ENCODE results near the gene OPTC. TPM values are rescaled to one million over a fixed set of nuclear protein-coding genes. Genes with fewer than 3 reads are reported as not detected.

The OPTC gene
- total RNA-seq, 2 experiments from 2014 or later = not detected

DNA sequence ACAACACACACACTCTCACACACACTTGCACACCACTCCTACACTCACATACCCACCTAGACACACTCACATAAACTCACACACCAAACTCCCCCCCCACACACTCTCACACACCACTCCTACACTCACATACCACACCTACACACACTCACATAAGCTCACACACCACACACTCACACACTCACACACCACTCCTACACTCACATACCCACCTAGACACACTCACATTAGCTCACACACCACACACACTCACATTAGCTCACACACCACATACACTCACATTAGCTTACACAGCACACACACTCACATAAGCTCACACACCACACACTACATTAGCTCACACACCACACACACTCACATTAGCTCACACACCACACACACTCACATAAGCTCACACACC, 33.1 kb downstream of the OPTC start:
- H3K9me3 Mint-ChIP-seq (ENCODE audit: low read depth) = no peaks in the 10 kb centered on the region
- intact Hi-C loops (cut with DNase I, micrococcal nuclease) = no loop called here
- peaks cover 2% of the 10 kb centered on the region for H3K4me1 Mint-ChIP-seq
- H3K27me3 Mint-ChIP-seq = no peaks in the 10 kb centered on the region
- no peak for ATAC-seq
- DNase-seq = no peak
- ChIA-PET CTCF (interaction anchor here (0.7 kb wide), 1 partner anchor 1280 kb away, joined by 4 read pairs; no protein-coding TSS in a partner anchor), POLR2A (no interaction called here)
- H3K27ac Mint-ChIP-seq = no peak overlapping the region
- H3K36me3 Mint-ChIP-seq (ENCODE audit: low read depth) = no peaks in the 10 kb centered on the region
- H3K4me3 Mint-ChIP-seq = no peak overlapping the region

DNA sequence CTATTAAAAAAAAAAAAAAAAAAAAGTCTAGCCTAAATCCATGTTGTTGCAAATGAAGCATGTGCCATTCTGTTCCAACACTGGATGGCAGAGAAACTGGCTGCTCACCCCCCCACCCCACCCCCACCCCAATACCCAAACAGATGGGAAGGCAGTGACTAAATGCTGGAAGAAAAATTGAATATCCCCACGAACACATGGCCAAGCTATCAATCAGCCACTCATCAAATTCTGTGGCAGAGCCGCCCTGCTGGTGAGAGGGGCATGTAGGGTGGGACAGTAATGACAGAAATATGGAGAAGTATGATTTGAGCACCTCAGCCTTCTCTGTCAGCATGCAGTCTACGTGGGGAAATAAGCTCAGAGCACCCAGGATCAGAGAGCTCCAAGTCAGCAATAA, 34.1 kb downstream of the OPTC start:
- no peaks in the 10 kb centered on the region for H3K9me3 Mint-ChIP-seq (ENCODE audit: low read depth)

DNA sequence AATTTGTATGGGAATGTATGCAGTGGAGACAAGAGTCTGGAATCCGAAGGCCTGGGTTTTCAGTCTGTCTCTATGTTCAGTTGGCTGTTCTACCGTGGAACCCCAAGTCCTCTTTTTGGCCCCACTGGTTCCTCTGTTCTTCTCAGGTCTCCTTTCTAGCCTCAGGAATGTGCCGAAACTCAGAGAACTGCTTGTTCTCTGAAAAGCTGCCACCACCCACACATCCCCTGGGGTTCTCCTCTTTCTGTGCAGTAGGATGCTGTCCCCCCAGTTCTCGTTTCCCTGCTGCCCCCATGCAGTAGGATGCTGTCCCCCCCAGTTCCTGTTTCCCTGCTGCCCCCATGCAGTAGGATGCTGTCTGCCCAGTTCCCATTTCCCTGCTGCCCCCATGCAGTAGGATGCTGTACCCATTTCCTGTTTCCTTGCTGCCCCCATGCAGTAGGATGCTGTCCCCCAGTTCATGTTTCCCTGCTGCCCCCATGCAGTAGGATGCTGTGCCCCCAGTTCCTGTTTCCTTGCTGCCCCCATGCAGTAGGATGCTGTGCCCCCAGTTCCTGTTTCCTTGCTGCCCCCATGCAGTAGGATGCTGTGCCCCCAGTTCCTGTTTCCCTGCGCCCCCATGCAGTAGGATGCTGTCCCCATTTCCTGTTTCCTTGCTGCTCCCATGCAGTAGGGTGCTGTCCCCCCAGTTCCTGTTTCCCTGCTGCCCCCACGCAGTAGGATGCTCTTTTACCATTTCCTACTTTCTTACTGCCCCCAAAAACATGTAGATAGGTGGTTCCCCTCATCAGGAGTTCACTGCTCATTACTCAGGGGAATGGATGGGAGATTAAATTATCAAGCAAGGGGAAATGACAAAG, 35.3 kb downstream of the OPTC start:
- peaks cover 2% of the 10 kb centered on the region for H3K4me1 Mint-ChIP-seq
- no peaks in the 10 kb centered on the region for H3K36me3 Mint-ChIP-seq (ENCODE audit: low read depth)
- ChIA-PET POLR2A (no interaction called here), CTCF (interaction anchor here (0.5 kb wide), 1 partner anchor 61 kb away, joined by 3 read pairs; no protein-coding TSS in a partner anchor)
- H3K9me3 Mint-ChIP-seq (ENCODE audit: low read depth) = no peaks in the 10 kb centered on the region
- H3K4me3 Mint-ChIP-seq = no peak overlapping the region
- ATAC-seq = no peak
- no peak overlapping the region for H3K27ac Mint-ChIP-seq
- DNase-seq = no peak
- no peaks in the 10 kb centered on the region for H3K27me3 Mint-ChIP-seq
- intact Hi-C loops (cut with DNase I, micrococcal nuclease) = no loop called here

More for the DNA sequence above, 34.1 kb downstream of the OPTC start:
- CTCF ChIA-PET = interaction anchor here (0.7 to 1.4 kb wide), 3 partner anchors 9 to 716 kb away, joined by 3 read pairs; no protein-coding TSS in a partner anchor
- DNase-seq (no peak), ATAC-seq (no peak)
- H3K36me3 Mint-ChIP-seq (ENCODE audit: low read depth) = no peaks in the 10 kb centered on the region
- H3K4me1 Mint-ChIP-seq = peaks cover 2% of the 10 kb centered on the region
- POLR2A ChIA-PET = no interaction called here
- intact Hi-C loops (cut with DNase I, micrococcal nuclease) = no loop called here
- H3K4me3 Mint-ChIP-seq = no peak overlapping the region
- H3K27me3 Mint-ChIP-seq = no peaks in the 10 kb centered on the region
- H3K27ac Mint-ChIP-seq = no peak overlapping the region

DNA sequence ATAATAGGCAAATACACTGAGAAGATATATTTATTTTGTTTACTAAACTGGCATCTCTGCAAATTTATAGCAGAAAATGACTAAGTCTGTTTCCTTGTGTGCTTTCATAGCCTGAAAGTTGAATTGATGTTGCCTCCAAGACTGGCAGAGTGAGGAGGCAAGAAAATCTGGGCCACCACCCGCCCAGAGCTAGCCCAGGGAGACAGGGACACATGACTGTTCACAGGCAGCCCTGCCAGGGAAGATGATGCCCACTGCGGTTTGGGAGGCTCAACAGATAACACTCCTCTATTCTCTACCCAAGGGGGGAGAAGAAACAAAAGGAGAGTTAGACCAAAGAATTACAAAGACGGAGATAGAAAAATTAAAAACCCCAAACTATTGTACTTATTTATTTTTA, 37.1 kb downstream of the OPTC start:
- H3K36me3 Mint-ChIP-seq (ENCODE audit: low read depth) = no peaks in the 10 kb centered on the region
- ATAC-seq (no peak), DNase-seq (no peak)
- H3K9me3 Mint-ChIP-seq (ENCODE audit: low read depth) = no peaks in the 10 kb centered on the region
- POLR2A ChIA-PET = no interaction called here
- H3K4me3 Mint-ChIP-seq = no peak overlapping the region
- no peak overlapping the region for H3K27ac Mint-ChIP-seq
- H3K4me1 Mint-ChIP-seq = peaks cover 2% of the 10 kb centered on the region
- intact Hi-C loops (cut with DNase I, micrococcal nuclease) = no loop called here
- CTCF ChIA-PET = interaction anchor here (0.7 to 1.1 kb wide), 2 partner anchors 30 to 218 kb away, joined by 3 read pairs; no protein-coding TSS in a partner anchor
- no peaks in the 10 kb centered on the region for H3K27me3 Mint-ChIP-seq

DNA sequence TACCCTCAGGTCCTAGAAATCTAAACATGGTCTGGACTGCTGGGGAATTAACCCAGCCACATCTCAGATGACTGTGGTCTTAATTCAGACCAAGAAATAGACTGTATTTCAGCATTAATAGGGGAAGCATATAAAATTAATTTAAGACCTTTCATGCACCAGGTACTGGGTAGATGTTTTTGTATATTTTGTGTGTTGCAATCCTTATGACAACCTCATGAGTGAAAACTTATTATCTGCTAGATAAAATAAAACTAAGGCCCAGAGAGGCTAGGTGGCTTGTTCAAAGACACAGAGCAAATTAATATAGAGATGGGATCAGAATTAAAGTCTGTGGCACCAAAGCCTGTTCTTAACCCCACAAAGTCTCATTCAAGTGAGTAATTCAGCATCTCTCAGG, 40.1 kb downstream of the OPTC start:
- Mint-ChIP-seq H3K9me3 (ENCODE audit: low read depth) (no peaks in the 10 kb centered on the region), H3K27me3 (no peaks in the 10 kb centered on the region), H3K4me1 (peaks cover 2% of the 10 kb centered on the region), H3K27ac (no peak overlapping the region), H3K36me3 (ENCODE audit: low read depth) (no peaks in the 10 kb centered on the region), H3K4me3 (no peak overlapping the region)
- intact Hi-C loops (cut with DNase I, micrococcal nuclease) = no loop called here
- no peak for ATAC-seq
- ChIA-PET POLR2A (interaction anchor here (0.5 kb wide), 1 partner anchor 49 kb away, joined by 5 read pairs; no protein-coding TSS in a partner anchor), CTCF (no interaction called here)
- no peak for DNase-seq

DNA sequence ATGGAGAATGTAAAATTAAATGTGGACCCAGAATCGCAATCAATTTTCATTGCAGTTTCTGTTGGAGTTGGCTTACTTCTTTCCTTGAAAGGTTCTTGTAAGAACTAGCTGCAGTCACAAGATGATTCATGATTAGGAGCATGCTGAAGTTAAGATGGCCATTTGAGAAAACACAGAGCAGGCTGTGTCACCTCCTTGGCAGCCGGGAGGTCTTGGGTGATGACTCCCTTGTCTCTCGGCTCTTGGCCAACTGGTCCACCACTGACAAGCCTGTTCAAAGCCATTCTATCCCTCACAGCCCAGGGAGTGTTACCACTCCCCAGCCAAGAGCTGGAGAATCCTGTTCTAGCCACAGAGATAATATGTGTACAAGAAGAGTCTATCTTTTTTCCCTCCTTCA, 40.6 kb downstream of the OPTC start:
- ChIA-PET CTCF (no interaction called here), POLR2A (interaction anchor here (0.5 kb wide), 1 partner anchor 49 kb away, joined by 5 read pairs; no protein-coding TSS in a partner anchor)
- Mint-ChIP-seq H3K4me3 (no peak overlapping the region), H3K27ac (no peak overlapping the region), H3K36me3 (ENCODE audit: low read depth) (no peaks in the 10 kb centered on the region), H3K4me1 (peaks cover under 1% of the 10 kb centered on the region), H3K27me3 (no peaks in the 10 kb centered on the region), H3K9me3 (ENCODE audit: low read depth) (no peaks in the 10 kb centered on the region)
- DNase-seq (no peak), ATAC-seq (no peak)
- intact Hi-C loops (cut with DNase I, micrococcal nuclease) = no loop called here

DNA sequence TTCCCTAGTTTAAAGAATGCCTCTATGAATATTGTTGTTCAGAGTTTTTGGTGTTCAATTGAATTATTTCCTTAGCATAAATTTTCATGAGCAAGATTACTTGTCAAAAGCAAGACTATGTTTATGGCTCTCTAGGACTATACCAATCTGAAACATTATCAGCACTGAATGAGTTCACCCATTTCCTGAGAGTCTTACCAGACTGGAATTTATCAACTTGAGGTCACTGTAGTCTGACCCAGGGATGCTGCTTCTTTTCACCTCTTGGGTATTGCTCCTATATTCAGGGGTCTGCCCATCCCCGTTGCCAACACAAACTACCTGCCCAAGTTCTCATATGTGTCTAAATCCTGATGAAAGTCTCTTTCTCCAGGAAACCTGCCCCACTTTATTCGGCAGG, 42.6 kb downstream of the OPTC start:
- H3K27me3 Mint-ChIP-seq = no peaks in the 10 kb centered on the region
- no peak overlapping the region for H3K27ac Mint-ChIP-seq
- H3K4me1 Mint-ChIP-seq = no peaks in the 10 kb centered on the region
- ATAC-seq (no peak), DNase-seq (no peak)
- no peak overlapping the region for H3K4me3 Mint-ChIP-seq
- ChIA-PET POLR2A (no interaction called here), CTCF (no interaction called here)
- intact Hi-C loops (cut with DNase I, micrococcal nuclease) = no loop called here
- H3K9me3 Mint-ChIP-seq (ENCODE audit: low read depth) = no peaks in the 10 kb centered on the region
- no peaks in the 10 kb centered on the region for H3K36me3 Mint-ChIP-seq (ENCODE audit: low read depth)

DNA sequence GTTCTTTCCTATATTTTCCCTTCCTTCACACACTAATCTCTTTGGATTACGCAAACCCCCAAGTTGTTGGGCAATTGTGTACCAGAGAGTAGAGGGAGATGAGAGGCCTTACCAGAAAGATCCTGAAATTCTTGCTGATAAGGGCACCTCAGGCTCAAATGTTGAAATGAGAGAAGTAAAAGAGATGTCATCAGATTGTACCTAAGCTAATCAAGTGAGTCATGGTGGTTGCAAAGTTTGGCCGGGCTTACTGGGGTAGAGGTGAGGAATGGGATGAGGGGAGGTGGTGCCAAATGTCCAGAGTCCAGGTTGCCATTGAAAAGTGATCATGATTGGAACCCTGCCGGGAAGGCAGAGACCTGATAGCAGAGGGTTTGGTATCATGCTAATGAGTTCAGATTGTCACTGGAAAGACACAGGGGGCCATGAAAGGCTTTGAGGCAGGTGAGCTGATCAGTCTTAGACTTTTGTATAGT, 43.1 kb downstream of the OPTC start:
- no peak overlapping the region for H3K27ac Mint-ChIP-seq
- no peak overlapping the region for H3K4me3 Mint-ChIP-seq
- H3K36me3 Mint-ChIP-seq (ENCODE audit: low read depth) = no peaks in the 10 kb centered on the region
- no peaks in the 10 kb centered on the region for H3K9me3 Mint-ChIP-seq (ENCODE audit: low read depth)
- intact Hi-C loops (cut with DNase I, micrococcal nuclease) = no loop called here
- H3K27me3 Mint-ChIP-seq = no peaks in the 10 kb centered on the region
- ChIA-PET POLR2A (no interaction called here), CTCF (interaction anchor here (1.1 to 1.4 kb wide), 2 partner anchors 166 to 269 kb away, joined by 3 read pairs; no protein-coding TSS in a partner anchor)
- no peak for DNase-seq
- H3K4me1 Mint-ChIP-seq = no peaks in the 10 kb centered on the region
- no peak for ATAC-seq

DNA sequence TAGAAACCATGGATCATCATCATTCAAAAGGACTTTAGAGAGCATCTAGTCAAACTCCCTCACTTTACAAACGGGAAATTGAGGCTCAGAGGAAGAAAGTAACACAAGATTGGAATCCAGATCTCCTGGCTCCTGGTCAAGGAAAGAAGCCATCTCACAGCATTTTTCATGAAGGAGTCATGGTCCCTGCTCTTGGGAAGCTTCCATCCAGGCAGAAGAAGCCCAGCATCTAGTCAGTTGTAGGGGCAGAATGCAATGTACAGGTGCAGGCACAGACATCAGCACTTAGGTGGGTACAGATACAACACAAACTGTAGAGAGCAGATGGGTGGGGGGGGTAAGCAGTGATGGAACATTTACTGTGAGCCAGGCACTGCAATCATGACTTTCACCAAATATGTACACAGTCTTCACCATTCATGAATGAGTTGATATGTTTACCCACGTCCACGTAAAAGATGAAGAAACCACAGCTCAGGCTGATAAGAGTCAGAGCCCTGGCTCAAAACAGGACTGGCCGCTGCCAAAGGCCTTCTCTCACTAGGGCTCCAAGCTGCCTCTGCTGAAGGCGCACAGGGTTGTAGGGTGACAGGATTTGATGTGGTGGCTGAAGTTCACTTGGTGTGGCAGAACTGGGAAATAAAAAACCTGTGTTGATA, 44.0 kb downstream of the OPTC start:
- POLR2A ChIA-PET = no interaction called here
- Mint-ChIP-seq H3K27me3 (no peaks in the 10 kb centered on the region), H3K4me3 (no peak overlapping the region), H3K9me3 (ENCODE audit: low read depth) (no peaks in the 10 kb centered on the region), H3K36me3 (ENCODE audit: low read depth) (no peaks in the 10 kb centered on the region), H3K4me1 (no peaks in the 10 kb centered on the region), H3K27ac (no peak overlapping the region)
- CTCF ChIA-PET = interaction anchor here (0.5 to 1.4 kb wide), 4 partner anchors 25 to 270 kb away, joined by 3 to 4 read pairs (median 3); no protein-coding TSS in a partner anchor
- intact Hi-C loops (cut with DNase I, micrococcal nuclease) = no loop called here
- DNase-seq (no peak), ATAC-seq (peak; percentile 55)

DNA sequence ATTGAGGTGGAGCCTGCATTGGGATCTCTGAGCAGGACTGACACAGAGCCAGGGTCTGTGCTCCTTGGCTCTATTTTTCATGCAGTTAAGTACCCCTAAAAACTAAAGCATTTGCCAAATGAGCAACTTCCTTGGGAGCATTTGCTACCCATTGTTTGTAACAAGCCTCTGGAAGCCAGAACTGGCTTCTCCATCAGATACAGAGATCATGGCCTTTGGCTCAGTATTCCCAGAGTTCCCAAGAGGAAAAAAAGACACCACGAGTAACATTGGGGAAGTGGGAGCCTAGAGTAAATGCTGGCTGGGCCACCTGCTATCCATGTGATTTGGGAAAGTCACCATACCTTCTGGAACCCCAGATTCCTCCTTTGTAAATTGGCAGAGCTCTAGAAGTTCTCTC, 44.8 kb downstream of the OPTC start:
- intact Hi-C loops (cut with DNase I, micrococcal nuclease) = no loop called here
- no peak for ATAC-seq
- no peak for DNase-seq
- ChIA-PET POLR2A (no interaction called here), CTCF (no interaction called here)
- no peaks in the 10 kb centered on the region for H3K9me3 Mint-ChIP-seq (ENCODE audit: low read depth)
- no peak overlapping the region for H3K27ac Mint-ChIP-seq
- H3K4me3 Mint-ChIP-seq = no peak overlapping the region
- no peaks in the 10 kb centered on the region for H3K4me1 Mint-ChIP-seq
- H3K27me3 Mint-ChIP-seq = no peaks in the 10 kb centered on the region
- no peaks in the 10 kb centered on the region for H3K36me3 Mint-ChIP-seq (ENCODE audit: low read depth)

DNA sequence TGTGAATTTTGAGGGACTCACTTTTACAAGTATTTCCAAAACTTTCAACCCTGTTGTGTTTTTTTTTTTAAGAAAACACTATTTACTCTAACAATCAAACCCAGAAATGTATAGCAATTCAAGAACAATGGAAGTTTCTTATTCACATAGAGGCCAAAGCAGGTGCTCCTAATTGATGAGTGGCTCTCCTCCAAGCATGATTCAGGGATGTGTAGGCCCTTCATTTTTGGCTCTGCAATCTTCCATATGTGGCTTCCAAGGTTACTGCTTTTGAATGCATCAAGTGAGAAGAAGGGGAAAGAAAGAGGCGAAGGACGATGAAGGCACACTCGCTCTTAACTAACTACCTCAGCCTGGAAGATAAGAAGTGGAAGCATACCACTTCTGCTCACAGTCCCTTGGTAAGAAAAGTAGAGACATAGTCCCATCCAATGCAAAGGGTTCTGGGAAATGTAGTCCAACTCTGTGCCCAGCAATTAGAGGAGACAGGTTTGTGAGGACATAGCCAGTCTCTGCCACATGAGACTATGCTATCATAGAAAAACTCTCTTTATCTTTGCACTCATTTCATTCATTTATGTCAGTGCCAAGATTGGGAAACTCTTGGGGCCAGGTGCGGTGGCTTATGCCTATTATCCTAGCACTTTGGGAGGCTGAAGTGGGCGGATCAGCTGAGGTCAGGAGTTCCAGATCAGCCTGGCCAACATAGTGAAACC, 46.0 kb downstream of the OPTC start:
- Mint-ChIP-seq H3K4me1 (no peaks in the 10 kb centered on the region), H3K4me3 (no peak overlapping the region), H3K9me3 (ENCODE audit: low read depth) (no peaks in the 10 kb centered on the region), H3K27me3 (no peaks in the 10 kb centered on the region), H3K27ac (no peak overlapping the region), H3K36me3 (ENCODE audit: low read depth) (no peaks in the 10 kb centered on the region)
- POLR2A ChIA-PET = no interaction called here
- CTCF ChIA-PET = no interaction called here
- intact Hi-C loops (cut with DNase I, micrococcal nuclease) = no loop called here
- no peak for ATAC-seq
- DNase-seq = no peak
